Lower leg skin (tissue), 3 donors: ENCODE results near the gene CCDC141.

Experiments used
- CTCF ChIP-seq, 3 donors: fragments of 450-650 bp; IDR thresholded peaks; one replicate each; pipeline ENCODE4 v1.5.1; 2016; ENCODE audit warnings: antibody characterized with exemption in 3 of 3, mild to moderate bottlenecking in 3 of 3, moderate library complexity in 2 of 3
- POLR2A ChIP-seq, 2 donors: fragments of 450-650 bp; IDR thresholded peaks; one replicate each; pipeline ENCODE4 v1.6.1; 2016 to 2017; ENCODE audit warnings: antibody characterized with exemption in 2 of 2, mild to moderate bottlenecking in 1 of 2, moderate library complexity in 1 of 2

- no peak for TF ChIP-seq CTCF (IDR thresholded peaks at IDR 0.05)
- no peak for TF ChIP-seq POLR2A (IDR thresholded peaks at IDR 0.05)
Measured at GRCh38 chr2:179036353-179036905, 13.5 kb downstream of the CCDC141 start.
